ENCODE results near the gene AHSA1.
A peak's percentile ranks its signal among the peaks of the same experiment; 100 is the strongest.

The AHSA1 gene

GRCh38 chr14:77473921-77474320, 16.0 kb downstream of the AHSA1 start:
- DNase-seq (ENCODE audit: low read depth in 2 of 2), result no peak

- DNase-seq (ENCODE audit: low read depth in 2 of 2), result no peak
Measured at GRCh38 chr14:77474479-77475177, 16.7 kb downstream of the AHSA1 start.

- no peak for DNase-seq (ENCODE audit: low read depth in 2 of 2)
Measured at GRCh38 chr14:77475432-77476115, 17.7 kb downstream of the AHSA1 start.

- DNase-seq (ENCODE audit: low read depth in 2 of 2), result no peak
Measured at GRCh38 chr14:77478029-77478428, 20.1 kb downstream of the AHSA1 start.

- DNase-seq (ENCODE audit: low read depth in 2 of 2), result no peak
Measured at GRCh38 chr14:77478796-77479195, 20.9 kb downstream of the AHSA1 start.

- no peak for DNase-seq (ENCODE audit: low read depth in 2 of 2)
Measured at GRCh38 chr14:77482422-77482821, 24.5 kb downstream of the AHSA1 start.

- no peak for DNase-seq (ENCODE audit: low read depth in 2 of 2)
Measured at GRCh38 chr14:77485256-77485655, 27.4 kb downstream of the AHSA1 start.

GRCh38 chr14:77485901-77486678, 28.2 kb downstream of the AHSA1 start:
- no peak for DNase-seq (ENCODE audit: low read depth in 2 of 2)

GRCh38 chr14:77488558-77488957, 30.7 kb downstream of the AHSA1 start:
- no peak for DNase-seq (ENCODE audit: low read depth in 2 of 2)

GRCh38 chr14:77489041-77489440, 31.1 kb downstream of the AHSA1 start:
- no peak for DNase-seq (ENCODE audit: low read depth in 2 of 2)

- no peak for DNase-seq (ENCODE audit: low read depth in 2 of 2)
Measured at GRCh38 chr14:77490347-77490986, 32.6 kb downstream of the AHSA1 start.

- no peak for DNase-seq (ENCODE audit: low read depth in 2 of 2)
Measured at GRCh38 chr14:77491056-77491455, 33.2 kb downstream of the AHSA1 start.

GRCh38 chr14:77495334-77495733, 37.4 kb downstream of the AHSA1 start:
- DNase-seq (ENCODE audit: low read depth in 2 of 2), result no peak

GRCh38 chr14:77498120-77498979, 40.5 kb downstream of the AHSA1 start, which contains the start of gene ISM2:
Gene ISM2 (minus strand): TSS chr14:77498816. CDS start chr14:77498793, 23 bp downstream.
- peak in 1 of 2 donors; percentile 6 for DNase-seq (ENCODE audit: low read depth in 2 of 2)

GRCh38 chr14:77498984-77499527, 41.2 kb downstream of the AHSA1 start:
- no peak for DNase-seq (ENCODE audit: low read depth in 2 of 2)

- no peak for DNase-seq (ENCODE audit: low read depth in 2 of 2)
Measured at GRCh38 chr14:77502109-77502782, 44.4 kb downstream of the AHSA1 start.

- no peak for DNase-seq (ENCODE audit: low read depth in 2 of 2)
Measured at GRCh38 chr14:77503138-77503537, 45.2 kb downstream of the AHSA1 start.

GRCh38 chr14:77505031-77505430, 47.1 kb downstream of the AHSA1 start:
- no peak for DNase-seq (ENCODE audit: low read depth in 2 of 2)

- no peak for DNase-seq (ENCODE audit: low read depth in 2 of 2)
Measured at GRCh38 chr14:77507762-77508161, 49.9 kb downstream of the AHSA1 start.

GRCh38 chr14:77508249-77508648, 50.4 kb downstream of the AHSA1 start:
- no peak for DNase-seq (ENCODE audit: low read depth in 2 of 2)

All from stimulated activated CD8-positive, alpha-beta memory T cell treated with anti-CD3 and anti-CD28 coated beads, Interleukin-2, amount 100 ng/mL, for 1 hour (primary cell).